HEK293T (cell line): ENCODE results near the gene NEK8.

Experiments
- ARNT ChIP-seq: fragments of 450-650 bp; IDR thresholded peaks from 2 replicates; pipeline ENCODE4 v1.6.1; 2017; ENCODE audit warnings: mild to moderate bottlenecking
- BHLHE40 ChIP-seq: fragments of 450-650 bp; IDR thresholded peaks from 2 replicates; pipeline ENCODE4 v1.6.1; 2016; ENCODE audit warnings: mild to moderate bottlenecking, moderate library complexity, borderline replicate concordance
- CTBP1 ChIP-seq: fragments of 450-650 bp; IDR thresholded peaks from 2 replicates; pipeline ENCODE4 v1.6.1; 2016; ENCODE audit warnings: borderline replicate concordance
- ELF4 ChIP-seq: fragments of 450-650 bp; IDR thresholded peaks from 2 replicates; pipeline ENCODE4 v1.6.1; 2017; ENCODE audit warnings: antibody characterized with exemption
- FOXA1 ChIP-seq: fragments of 450-650 bp; IDR thresholded peaks from 2 replicates; pipeline ENCODE4 v1.6.1; 2016; ENCODE audit warnings: mild to moderate bottlenecking
- FOXK2 ChIP-seq: fragments of 450-650 bp; IDR thresholded peaks from 2 replicates; pipeline ENCODE4 v1.6.1; 2016; ENCODE audit warnings: mild to moderate bottlenecking
- FOXM1 ChIP-seq: fragments of 450-650 bp; IDR thresholded peaks from 2 replicates; pipeline ENCODE4 v1.6.1; 2017; ENCODE audit warnings: mild to moderate bottlenecking, borderline replicate concordance
- L3MBTL2 ChIP-seq: fragments of 450-650 bp; conservative IDR thresholded peaks from 2 replicates; pipeline ENCODE4 v1.6.1; 2016; ENCODE audit warnings: mild to moderate bottlenecking
- LEF1 ChIP-seq: fragments of 450-650 bp; IDR thresholded peaks from 2 replicates; pipeline ENCODE4 v1.6.1; 2017; ENCODE audit warnings: mild to moderate bottlenecking, borderline replicate concordance
- SP1 ChIP-seq: fragments of 450-650 bp; IDR thresholded peaks from 2 replicates; pipeline ENCODE4 v1.6.1; 2017
- TF ChIP-seq, protein P1 (sequence below): fragments of 450-650 bp; IDR thresholded peaks from 2 replicates; pipeline ENCODE4 v1.6.1; 2016

DNA sequence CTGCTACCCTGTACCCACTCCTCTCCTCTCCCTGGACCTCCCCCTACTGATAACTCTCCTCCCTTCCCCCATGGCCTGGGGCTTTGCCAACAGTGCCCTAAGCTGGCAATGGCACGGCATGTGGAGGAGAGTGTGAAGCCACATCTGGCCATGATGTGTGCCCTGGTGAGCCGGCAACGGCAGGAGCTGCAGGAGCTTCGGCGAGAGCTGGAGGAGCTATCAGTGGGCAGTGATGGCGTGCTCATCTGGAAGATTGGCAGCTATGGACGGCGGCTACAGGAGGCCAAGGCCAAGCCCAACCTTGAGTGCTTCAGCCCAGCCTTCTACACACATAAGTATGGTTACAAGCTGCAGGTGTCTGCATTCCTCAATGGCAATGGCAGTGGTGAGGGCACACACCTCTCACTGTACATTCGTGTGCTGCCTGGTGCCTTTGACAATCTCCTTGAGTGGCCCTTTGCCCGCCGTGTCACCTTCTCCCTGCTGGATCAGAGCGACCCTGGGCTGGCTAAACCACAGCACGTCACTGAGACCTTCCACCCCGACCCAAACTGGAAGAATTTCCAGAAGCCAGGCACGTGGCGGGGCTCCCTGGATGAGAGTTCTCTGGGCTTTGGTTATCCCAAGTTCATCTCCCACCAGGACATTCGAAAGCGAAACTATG is 20.4 kb downstream of the NEK8 start:
- TF ChIP-seq FOXA1 (no peak), LEF1 (no peak), ELF4 (no peak), FOXM1 (no peak), CTBP1 (no peak), L3MBTL2 (no peak), SP1 (no peak), BHLHE40 (no peak), FOXK2 (no peak), ARNT (no peak)
- TF ChIP-seq, protein P1, sequence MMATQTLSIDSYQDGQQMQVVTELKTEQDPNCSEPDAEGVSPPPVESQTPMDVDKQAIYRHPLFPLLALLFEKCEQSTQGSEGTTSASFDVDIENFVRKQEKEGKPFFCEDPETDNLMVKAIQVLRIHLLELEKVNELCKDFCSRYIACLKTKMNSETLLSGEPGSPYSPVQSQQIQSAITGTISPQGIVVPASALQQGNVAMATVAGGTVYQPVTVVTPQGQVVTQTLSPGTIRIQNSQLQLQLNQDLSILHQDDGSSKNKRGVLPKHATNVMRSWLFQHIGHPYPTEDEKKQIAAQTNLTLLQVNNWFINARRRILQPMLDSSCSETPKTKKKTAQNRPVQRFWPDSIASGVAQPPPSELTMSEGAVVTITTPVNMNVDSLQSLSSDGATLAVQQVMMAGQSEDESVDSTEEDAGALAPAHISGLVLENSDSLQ: no peak
